HG03432 (cell line): Measurements from ENCODE around the gene FGGY.
"Not testable (repeated sequence)": the region's sequence is repeated elsewhere in the genome, so short reads cannot be mapped to it uniquely, and the experiment has no call there.

Experiments used
- ATAC-seq: cut with Tn5 transposase; IDR thresholded peaks from one replicate; pipeline ENCODE4 v1.9.1; 2021; ENCODE audit warnings: mild to moderate bottlenecking, moderate library complexity; ENCODE audit not compliant: unreplicated experiment

FGGY gene

GRCh38 chr1:59538476-59538875 is 241.6 kb downstream of the FGGY start:
- ATAC-seq = not testable (repeated sequence)

- ATAC-seq = no peak
Observed at GRCh38 chr1:59539961-59540681, 243.2 kb downstream of the FGGY start.

GRCh38 chr1:59541161-59541560 is 244.3 kb downstream of the FGGY start:
- no peak for ATAC-seq

GRCh38 chr1:59541891-59542290 is 245.0 kb downstream of the FGGY start:
- ATAC-seq = no peak

GRCh38 chr1:59543211-59543668 is 246.3 kb downstream of the FGGY start:
- ATAC-seq = no peak

GRCh38 chr1:59544615-59545293 is 247.9 kb downstream of the FGGY start:
- ATAC-seq = no peak

- ATAC-seq = no peak
Observed at GRCh38 chr1:59545830-59546229, 248.9 kb downstream of the FGGY start.

- no peak for ATAC-seq
Observed at GRCh38 chr1:59549066-59549837, 252.4 kb downstream of the FGGY start.

GRCh38 chr1:59549903-59550302 is 253.0 kb downstream of the FGGY start:
- ATAC-seq = no peak

- no peak for ATAC-seq
Observed at GRCh38 chr1:59552007-59552406, 255.1 kb downstream of the FGGY start.

GRCh38 chr1:59553371-59553770 is 256.5 kb downstream of the FGGY start:
- ATAC-seq = no peak

GRCh38 chr1:59554011-59554663 is 257.2 kb downstream of the FGGY start:
- ATAC-seq = no peak

- ATAC-seq = no peak
Observed at GRCh38 chr1:59554752-59555151, 257.9 kb downstream of the FGGY start.

GRCh38 chr1:59556398-59556797 is 259.5 kb downstream of the FGGY start:
- ATAC-seq = no peak

- ATAC-seq = no peak
Observed at GRCh38 chr1:59556802-59557548, 260.1 kb downstream of the FGGY start.

GRCh38 chr1:59557549-59557885 is 260.6 kb downstream of the FGGY start:
- no peak for ATAC-seq

- ATAC-seq = not testable (repeated sequence)
Observed at GRCh38 chr1:59558580-59558979, 261.7 kb downstream of the FGGY start.

GRCh38 chr1:59560807-59561450 is 264.0 kb downstream of the FGGY start:
- ATAC-seq = peak; percentile 75

- ATAC-seq = no peak
Observed at GRCh38 chr1:59561796-59562195, 264.9 kb downstream of the FGGY start.
